Measurements from ENCODE around the gene NPIPB9.
"Not testable (repeated sequence)": the region's sequence is repeated elsewhere in the genome, so short reads cannot be mapped to it uniquely, and the experiment has no call there.

The NPIPB9 gene

GRCh38 chr16:28740631-28741030 lies 11.0 kb upstream of the NPIPB9 start:
- H3K36me3 ChIP-seq (ENCODE audit: insufficient read depth, low read length); H3K79me2 ChIP-seq (ENCODE audit: insufficient read depth, low read length); H3K9me2 ChIP-seq (ENCODE audit: low read depth, low read length); H2AFZ ChIP-seq (ENCODE audit: low read length); H3K9me3 ChIP-seq (ENCODE audit: low read length); H4K20me1 ChIP-seq (ENCODE audit: insufficient read depth, low read length); H3K4me3 ChIP-seq (ENCODE audit: low read depth, low read length, poor library complexity, severe bottlenecking); H3K4me2 ChIP-seq (ENCODE audit: low read length); H3K4me1 ChIP-seq (ENCODE audit: insufficient read depth, low read length, severe bottlenecking); H3K9ac ChIP-seq (ENCODE audit: low read length); H3F3A ChIP-seq (ENCODE audit: insufficient read depth, low read length); H3K27ac ChIP-seq (ENCODE audit: low read depth, low read length, poor library complexity, severe bottlenecking); H3K27me3 ChIP-seq (ENCODE audit: insufficient read depth, low read length): not testable (repeated sequence)

GRCh38 chr16:28741295-28741694 lies 10.3 kb upstream of the NPIPB9 start:
- not testable (repeated sequence) for H3K79me2 ChIP-seq (ENCODE audit: insufficient read depth, low read length); H3K9me3 ChIP-seq (ENCODE audit: low read length); H3K4me2 ChIP-seq (ENCODE audit: low read length); H2AFZ ChIP-seq (ENCODE audit: low read length); H3K27ac ChIP-seq (ENCODE audit: low read depth, low read length, poor library complexity, severe bottlenecking); H3K9me2 ChIP-seq (ENCODE audit: low read depth, low read length); H3K27me3 ChIP-seq (ENCODE audit: insufficient read depth, low read length); H3K36me3 ChIP-seq (ENCODE audit: insufficient read depth, low read length); H4K20me1 ChIP-seq (ENCODE audit: insufficient read depth, low read length); H3F3A ChIP-seq (ENCODE audit: insufficient read depth, low read length); H3K9ac ChIP-seq (ENCODE audit: low read length); H3K4me1 ChIP-seq (ENCODE audit: insufficient read depth, low read length, severe bottlenecking); H3K4me3 ChIP-seq (ENCODE audit: low read depth, low read length, poor library complexity, severe bottlenecking)

GRCh38 chr16:28746618-28747350 lies 4.8 kb upstream of the NPIPB9 start:
- not testable (repeated sequence) for H3K4me1 ChIP-seq (ENCODE audit: insufficient read depth, low read length, severe bottlenecking); H3K9ac ChIP-seq (ENCODE audit: low read length); H2AFZ ChIP-seq (ENCODE audit: low read length); H3K27me3 ChIP-seq (ENCODE audit: insufficient read depth, low read length); H3K36me3 ChIP-seq (ENCODE audit: insufficient read depth, low read length); H3K27ac ChIP-seq (ENCODE audit: low read depth, low read length, poor library complexity, severe bottlenecking); H3K9me2 ChIP-seq (ENCODE audit: low read depth, low read length); H3K4me2 ChIP-seq (ENCODE audit: low read length); H3K4me3 ChIP-seq (ENCODE audit: low read depth, low read length, poor library complexity, severe bottlenecking); H3K9me3 ChIP-seq (ENCODE audit: low read length); H4K20me1 ChIP-seq (ENCODE audit: insufficient read depth, low read length); H3F3A ChIP-seq (ENCODE audit: insufficient read depth, low read length); H3K79me2 ChIP-seq (ENCODE audit: insufficient read depth, low read length)

GRCh38 chr16:28749997-28750465 lies 1.6 kb upstream of the NPIPB9 start:
- not testable (repeated sequence) for H3K9me2 ChIP-seq (ENCODE audit: low read depth, low read length); H3K4me2 ChIP-seq (ENCODE audit: low read length); H3K4me1 ChIP-seq (ENCODE audit: insufficient read depth, low read length, severe bottlenecking); H3F3A ChIP-seq (ENCODE audit: insufficient read depth, low read length); H3K9ac ChIP-seq (ENCODE audit: low read length); H4K20me1 ChIP-seq (ENCODE audit: insufficient read depth, low read length); H3K79me2 ChIP-seq (ENCODE audit: insufficient read depth, low read length); H3K27ac ChIP-seq (ENCODE audit: low read depth, low read length, poor library complexity, severe bottlenecking); H3K27me3 ChIP-seq (ENCODE audit: insufficient read depth, low read length); H2AFZ ChIP-seq (ENCODE audit: low read length); H3K9me3 ChIP-seq (ENCODE audit: low read length); H3K36me3 ChIP-seq (ENCODE audit: insufficient read depth, low read length)
- peak overlapping the region; percentile 19 for H3K4me3 ChIP-seq (ENCODE audit: low read depth, low read length, poor library complexity, severe bottlenecking)

GRCh38 chr16:28750469-28751067 lies 1.0 kb upstream of the NPIPB9 start:
- H3K9ac ChIP-seq (ENCODE audit: low read length); H3K27ac ChIP-seq (ENCODE audit: low read depth, low read length, poor library complexity, severe bottlenecking); H3F3A ChIP-seq (ENCODE audit: insufficient read depth, low read length); H3K36me3 ChIP-seq (ENCODE audit: insufficient read depth, low read length); H3K4me3 ChIP-seq (ENCODE audit: low read depth, low read length, poor library complexity, severe bottlenecking); H3K4me2 ChIP-seq (ENCODE audit: low read length); H3K27me3 ChIP-seq (ENCODE audit: insufficient read depth, low read length); H4K20me1 ChIP-seq (ENCODE audit: insufficient read depth, low read length); H3K79me2 ChIP-seq (ENCODE audit: insufficient read depth, low read length); H2AFZ ChIP-seq (ENCODE audit: low read length); H3K4me1 ChIP-seq (ENCODE audit: insufficient read depth, low read length, severe bottlenecking); H3K9me2 ChIP-seq (ENCODE audit: low read depth, low read length); H3K9me3 ChIP-seq (ENCODE audit: low read length): not testable (repeated sequence)

GRCh38 chr16:28781697-28782096 lies 30.1 kb downstream of the NPIPB9 start:
- not testable (repeated sequence) for H3K4me3 ChIP-seq (ENCODE audit: low read depth, low read length, poor library complexity, severe bottlenecking); H3F3A ChIP-seq (ENCODE audit: insufficient read depth, low read length); H3K27me3 ChIP-seq (ENCODE audit: insufficient read depth, low read length); H3K9me3 ChIP-seq (ENCODE audit: low read length); H3K36me3 ChIP-seq (ENCODE audit: insufficient read depth, low read length); H3K4me1 ChIP-seq (ENCODE audit: insufficient read depth, low read length, severe bottlenecking); H2AFZ ChIP-seq (ENCODE audit: low read length); H3K79me2 ChIP-seq (ENCODE audit: insufficient read depth, low read length); H3K4me2 ChIP-seq (ENCODE audit: low read length); H3K9ac ChIP-seq (ENCODE audit: low read length); H4K20me1 ChIP-seq (ENCODE audit: insufficient read depth, low read length); H3K9me2 ChIP-seq (ENCODE audit: low read depth, low read length); H3K27ac ChIP-seq (ENCODE audit: low read depth, low read length, poor library complexity, severe bottlenecking)

- H3K9me3 ChIP-seq (ENCODE audit: low read length); H3K4me3 ChIP-seq (ENCODE audit: low read depth, low read length, poor library complexity, severe bottlenecking); H3F3A ChIP-seq (ENCODE audit: insufficient read depth, low read length); H3K4me2 ChIP-seq (ENCODE audit: low read length); H3K27me3 ChIP-seq (ENCODE audit: insufficient read depth, low read length); H3K9me2 ChIP-seq (ENCODE audit: low read depth, low read length); H3K27ac ChIP-seq (ENCODE audit: low read depth, low read length, poor library complexity, severe bottlenecking); H3K36me3 ChIP-seq (ENCODE audit: insufficient read depth, low read length); H2AFZ ChIP-seq (ENCODE audit: low read length); H4K20me1 ChIP-seq (ENCODE audit: insufficient read depth, low read length); H3K4me1 ChIP-seq (ENCODE audit: insufficient read depth, low read length, severe bottlenecking); H3K79me2 ChIP-seq (ENCODE audit: insufficient read depth, low read length); H3K9ac ChIP-seq (ENCODE audit: low read length): not testable (repeated sequence)
Measured at GRCh38 chr16:28782357-28782756, 30.8 kb downstream of the NPIPB9 start.
